ENCODE measurements around the gene NUDT14.

Gene NUDT14

GRCh38 chr14:105227346-105227745 lies 46.2 kb upstream of the NUDT14 start:
- peaks cover 49% of the 10 kb centered on the region for H3K36me3 ChIP-seq (ENCODE audit: insufficient read depth, low read length)
- H3K27me3 ChIP-seq (ENCODE audit: insufficient read depth, low read length, poor library complexity), result no peaks in the 10 kb centered on the region
- H3K9me3 ChIP-seq (ENCODE audit: insufficient read depth, low read length, severe bottlenecking), result no peaks in the 10 kb centered on the region
- TF ChIP-seq EZH2 (IDR thresholded peaks at IDR 0.05; ENCODE audit: borderline replicate concordance, low read depth, low read length, severe bottlenecking), result no peak
- no peak for TF ChIP-seq CTCF (IDR thresholded peaks at IDR 0.05; ENCODE audit: borderline replicate concordance, extremely low read depth, low read length, poor library complexity, severe bottlenecking)
- ATAC-seq (ENCODE audit: insufficient read depth, low read depth) (no peak), DNase-seq (no peak)
- H3K9ac ChIP-seq (ENCODE audit: low read depth, low read length), result no peak overlapping the region
- H3K79me2 ChIP-seq (ENCODE audit: insufficient read depth, low read length), result peaks cover 13% of the 10 kb centered on the region; the same call in 1 of the 2 replicates
- no peak overlapping the region for H3K4me3 ChIP-seq (ENCODE audit: low read depth in 1 of 2, low read length in 2 of 2)
- no peaks in the 10 kb centered on the region for H3K4me1 ChIP-seq (ENCODE audit: insufficient read depth, low read length)
- no peak overlapping the region for H3K4me2 ChIP-seq (ENCODE audit: insufficient read depth, low read length)
- H4K20me1 ChIP-seq (ENCODE audit: insufficient read depth, low read length), result peaks cover 16% of the 10 kb centered on the region; the same call in 1 of the 2 replicates
- H3K27ac ChIP-seq (ENCODE audit: low read length), result no peak overlapping the region
- no peak overlapping the region for H2AFZ ChIP-seq (ENCODE audit: low read depth, low read length)

DNA sequence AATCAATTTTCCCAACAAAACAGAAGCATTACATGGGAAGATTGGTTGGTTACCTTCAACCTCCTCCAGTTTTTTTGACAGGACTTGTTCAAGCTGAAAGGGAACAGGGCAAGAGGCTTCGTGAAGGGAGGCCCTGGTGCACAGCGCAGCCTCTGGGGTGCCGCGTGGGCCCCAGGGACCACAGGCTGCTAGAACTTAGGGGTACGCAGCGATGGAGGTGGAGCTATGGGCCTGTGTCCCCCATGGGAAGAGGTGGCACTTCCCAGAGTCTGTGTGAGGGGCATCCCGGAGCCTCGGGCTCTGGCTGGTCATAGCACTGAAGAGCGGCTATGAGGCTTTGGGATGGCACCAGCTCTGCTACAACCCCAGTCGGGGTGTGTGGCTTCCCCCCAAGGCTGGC lies 45.1 kb upstream of the NUDT14 start:
- TF ChIP-seq EZH2 (IDR thresholded peaks at IDR 0.05; ENCODE audit: borderline replicate concordance, low read depth, low read length, severe bottlenecking) (no peak), CTCF (IDR thresholded peaks at IDR 0.05; ENCODE audit: borderline replicate concordance, extremely low read depth, low read length, poor library complexity, severe bottlenecking) (no peak)
- peaks cover 18% of the 10 kb centered on the region for H4K20me1 ChIP-seq (ENCODE audit: insufficient read depth, low read length)
- no peak overlapping the region for H2AFZ ChIP-seq (ENCODE audit: low read depth, low read length)
- H3K36me3 ChIP-seq (ENCODE audit: insufficient read depth, low read length), result peaks cover 58% of the 10 kb centered on the region
- no peak overlapping the region for H3K27ac ChIP-seq (ENCODE audit: low read length)
- no peak overlapping the region for H3K4me2 ChIP-seq (ENCODE audit: insufficient read depth, low read length)
- ATAC-seq (ENCODE audit: insufficient read depth, low read depth) (no peak), DNase-seq (no peak)
- no peak overlapping the region for H3K4me3 ChIP-seq (ENCODE audit: low read depth in 1 of 2, low read length in 2 of 2)
- no peak overlapping the region for H3K9ac ChIP-seq (ENCODE audit: low read depth, low read length)
- H3K4me1 ChIP-seq (ENCODE audit: insufficient read depth, low read length), result no peaks in the 10 kb centered on the region
- H3K79me2 ChIP-seq (ENCODE audit: insufficient read depth, low read length), result peaks cover 11% of the 10 kb centered on the region; the same call in 1 of the 2 replicates
- no peaks in the 10 kb centered on the region for H3K9me3 ChIP-seq (ENCODE audit: insufficient read depth, low read length, severe bottlenecking)
- H3K27me3 ChIP-seq (ENCODE audit: insufficient read depth, low read length, poor library complexity), result no peaks in the 10 kb centered on the region

DNA sequence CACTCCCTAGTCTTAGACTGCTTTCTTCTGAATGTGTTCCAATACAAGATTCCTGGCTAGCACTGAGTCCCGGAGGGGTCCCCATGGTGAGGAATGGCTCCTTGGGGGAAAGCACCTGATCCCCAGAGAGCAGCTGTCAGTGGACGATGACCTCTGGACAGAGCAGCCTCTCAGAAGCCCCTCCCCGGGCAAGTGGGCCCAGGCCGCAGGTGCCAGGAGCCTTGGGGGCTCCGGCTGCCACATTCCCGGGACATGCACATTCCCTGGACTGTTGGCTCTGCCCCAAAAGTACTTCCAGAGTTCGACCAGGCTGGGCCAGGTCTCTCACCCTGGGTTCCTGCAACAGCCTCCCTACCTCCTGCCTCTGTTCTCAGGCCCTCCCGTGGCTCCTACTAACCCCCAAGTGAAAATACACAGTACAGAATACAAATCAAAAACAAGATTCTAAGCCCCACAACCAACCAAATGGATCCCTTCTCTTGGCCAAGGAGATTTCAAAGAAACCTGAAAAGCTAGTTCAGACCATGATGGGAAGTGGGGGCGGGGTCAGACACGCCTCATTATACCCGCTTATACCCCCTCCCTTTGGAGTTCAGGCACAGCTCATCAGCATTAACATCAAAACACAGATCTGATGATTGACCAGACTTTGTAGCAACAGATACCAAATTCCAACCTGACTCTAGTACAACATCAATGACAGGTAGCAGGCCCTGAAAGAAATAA lies 43.9 kb upstream of the NUDT14 start:
- H3K4me1 ChIP-seq (ENCODE audit: insufficient read depth, low read length), result no peaks in the 10 kb centered on the region
- no peak overlapping the region for H3K27ac ChIP-seq (ENCODE audit: low read length)
- no peak overlapping the region for H3K9ac ChIP-seq (ENCODE audit: low read depth, low read length)
- no peak overlapping the region for H3K4me2 ChIP-seq (ENCODE audit: insufficient read depth, low read length)
- no peaks in the 10 kb centered on the region for H3K9me3 ChIP-seq (ENCODE audit: insufficient read depth, low read length, severe bottlenecking)
- TF ChIP-seq EZH2 (IDR thresholded peaks at IDR 0.05; ENCODE audit: borderline replicate concordance, low read depth, low read length, severe bottlenecking) (no peak), CTCF (IDR thresholded peaks at IDR 0.05; ENCODE audit: borderline replicate concordance, extremely low read depth, low read length, poor library complexity, severe bottlenecking) (no peak)
- H3K79me2 ChIP-seq (ENCODE audit: insufficient read depth, low read length), result peaks cover 8% of the 10 kb centered on the region; the same call in 1 of the 2 replicates
- ATAC-seq (ENCODE audit: insufficient read depth, low read depth), result no peak
- peaks cover 69% of the 10 kb centered on the region for H3K36me3 ChIP-seq (ENCODE audit: insufficient read depth, low read length)
- H3K27me3 ChIP-seq (ENCODE audit: insufficient read depth, low read length, poor library complexity), result no peaks in the 10 kb centered on the region
- H3K4me3 ChIP-seq (ENCODE audit: low read depth in 1 of 2, low read length in 2 of 2), result no peak overlapping the region
- H4K20me1 ChIP-seq (ENCODE audit: insufficient read depth, low read length), result peaks cover 27% of the 10 kb centered on the region
- no peak for DNase-seq
- no peak overlapping the region for H2AFZ ChIP-seq (ENCODE audit: low read depth, low read length)
